T-cell (primary cell): ENCODE measurements around the gene UGT2B17. TPM values are rescaled to one million over a fixed set of nuclear protein-coding genes. Genes with fewer than 3 reads are reported as not detected.
"Not testable (repeated sequence)": the region's sequence is repeated elsewhere in the genome, so short reads cannot be mapped to it uniquely, and the experiment has no call there.

Experiments
- ATAC-seq, 4 experiments: fragments of 200-7000 bp in 3 of 4; fragments of 150-1000 bp in 1 of 4; cut with Tn5 transposase; replicated peaks in 1 of 4; 1 replicate in 3 of 4; 2 replicates in 1 of 4; pipeline ENCODE4 v1.10.0; 2021; ENCODE audit warnings: moderate library complexity in 3 of 4, mild to moderate bottlenecking in 2 of 4, moderate number of reproducible peaks in 1 of 4
- CTCF ChIA-PET, 2 donors: fragments of 300-600 bp; sonication (Branson Sonifier 250); formaldehyde crosslinking; loops; one replicate each; lab custom pipeline; 2022; ENCODE audit warnings: antibody characterized with exemption in 2 of 2; lab: Charles Lee
- POLR2A ChIA-PET, 2 donors: fragments of 300-600 bp; sonication (Branson Sonifier 250); formaldehyde crosslinking; loops; one replicate each; lab custom pipeline; 2022; ENCODE audit warnings: antibody characterized with exemption in 2 of 2; lab: Charles Lee
- DNase-seq, 35 experiments: peaks; one replicate each; pipeline versions ENCODE4 v3.0.0 to v3.0.0-alpha.2; 2013 to 2023
- H3K27ac ChIP-seq: one replicate; pipeline ENCODE4 v1.5.1; 2013; ENCODE audit warnings: low read length
- H3K27me3 ChIP-seq, 2 experiments: replicated peaks in 1 of 2; 1 replicate in 1 of 2; 2 replicates in 1 of 2; pipeline versions ENCODE4 v1.6.1 to v1.7.0; 2013; ENCODE audit warnings: low read length in 1 of 2, mixed read lengths in 1 of 2; ENCODE audit not compliant: control insufficient read depth in 2 of 2, insufficient read depth in 2 of 2; ENCODE audit errors: extremely low read depth in 1 of 2
- H3K36me3 ChIP-seq, 2 donors: 1 replicate in 1 of 2; 2 replicates in 1 of 2; pipeline versions ENCODE4 v1.6.1 to v1.7.0; 2013; ENCODE audit warnings: low read length in 1 of 2; ENCODE audit not compliant: control insufficient read depth in 2 of 2, insufficient read depth in 1 of 2; ENCODE audit errors: extremely low read depth in 1 of 2
- H3K4me1 ChIP-seq, 2 experiments: 1 replicate in 1 of 2; 2 replicates in 1 of 2; pipeline versions ENCODE4 v1.6.1 to v1.7.0; 2013; ENCODE audit warnings: low read length in 2 of 2, mixed read lengths in 1 of 2; ENCODE audit not compliant: insufficient read depth in 2 of 2, control insufficient read depth in 1 of 2; ENCODE audit errors: extremely low read depth in 1 of 2
- H3K4me3 ChIP-seq, 2 donors: 1 replicate in 1 of 2; 2 replicates in 1 of 2; pipeline versions ENCODE4 v1.5.1 to v1.7.0; 2013; ENCODE audit warnings: mild to moderate bottlenecking in 2 of 2, low read length in 1 of 2, moderate library complexity in 1 of 2; ENCODE audit not compliant: control insufficient read depth in 1 of 2; ENCODE audit errors: extremely low read depth in 1 of 2
- H3K9me3 ChIP-seq: 2 replicates; pipeline ENCODE4 v1.7.0; 2013
- H3K27ac Mint-ChIP-seq, 2 donors: one replicate each; pipeline ENCODE4 v1.8.0; 2020 to 2021; ENCODE audit warnings: mild to moderate bottlenecking in 2 of 2, mixed read lengths in 2 of 2
- H3K27me3 Mint-ChIP-seq, 2 donors: one replicate each; pipeline ENCODE4 v1.8.0; 2021 to 2022; ENCODE audit warnings: mixed read lengths in 2 of 2
- H3K36me3 Mint-ChIP-seq: one replicate; pipeline ENCODE4 v1.8.0; 2021; ENCODE audit warnings: mixed read lengths
- H3K4me1 Mint-ChIP-seq, 3 donors: one replicate each; pipeline ENCODE4 v1.8.0; 2020 to 2022; ENCODE audit warnings: mixed read lengths in 3 of 3, mild to moderate bottlenecking in 1 of 3
- H3K4me3 Mint-ChIP-seq, 3 donors: one replicate each; pipeline ENCODE4 v1.8.0; 2020 to 2022; ENCODE audit warnings: mild to moderate bottlenecking in 3 of 3, mixed read lengths in 3 of 3, moderate library complexity in 3 of 3
- H3K9me3 Mint-ChIP-seq, 3 donors: one replicate each; pipeline ENCODE4 v1.8.0; 2020 to 2022; ENCODE audit warnings: mixed read lengths in 3 of 3
- WGBS: methylation state at CpG from one replicate; pipeline ENCODE4 v1.1.5; 2013; ENCODE audit warnings: missing lambda C conversion rate; ENCODE audit not compliant: insufficient coverage; 5-methylcytosine and 5-hydroxymethylcytosine counted together
- total RNA-seq, 35 experiments: library from RNA in 6 of 35; stranded (reverse) in 6 of 35; fragments of 120-200 nt in 1 of 35; gene quantifications; one replicate each; pipeline versions ENCODE4 v1.2.1 to v1.2.4 and lab custom pipeline; 2013 to 2026

The UGT2B17 gene
- total RNA-seq, 5 donors from 2014 or later (not counting 1 experiment from before 2014, with no cell fraction given): 0.18 to 0.35 TPM; not detected in 3

- ChIA-PET POLR2A (interaction anchor here in 1 of 2 donors (0.8 kb wide), 1 partner anchor 1266 kb away, joined by 3 read pairs; no protein-coding TSS in a partner anchor), CTCF (no interaction called here)
- Mint-ChIP-seq H3K4me1 (no peaks in the 10 kb centered on the region), H3K9me3 (no peaks in the 10 kb centered on the region), H3K4me3 (no peak overlapping the region), H3K27ac (no peak overlapping the region), H3K36me3 (no peaks in the 10 kb centered on the region), H3K27me3 (no peaks in the 10 kb centered on the region)
- Histone ChIP-seq H3K27me3 (no peaks in the 10 kb centered on the region), H3K4me3 (no peak overlapping the region), H3K4me1 (no peaks in the 10 kb centered on the region), H3K9me3 (no peaks in the 10 kb centered on the region), H3K27ac (no peak overlapping the region), H3K36me3 (no peaks in the 10 kb centered on the region)
- DNase-seq (no peak), ATAC-seq (no peak)
- WGBS: 86% methylated on average over 4 of the region's 4 CpGs
Measured at GRCh38 chr4:68570122-68570507, 6.0 kb downstream of the UGT2B17 start.

DNA sequence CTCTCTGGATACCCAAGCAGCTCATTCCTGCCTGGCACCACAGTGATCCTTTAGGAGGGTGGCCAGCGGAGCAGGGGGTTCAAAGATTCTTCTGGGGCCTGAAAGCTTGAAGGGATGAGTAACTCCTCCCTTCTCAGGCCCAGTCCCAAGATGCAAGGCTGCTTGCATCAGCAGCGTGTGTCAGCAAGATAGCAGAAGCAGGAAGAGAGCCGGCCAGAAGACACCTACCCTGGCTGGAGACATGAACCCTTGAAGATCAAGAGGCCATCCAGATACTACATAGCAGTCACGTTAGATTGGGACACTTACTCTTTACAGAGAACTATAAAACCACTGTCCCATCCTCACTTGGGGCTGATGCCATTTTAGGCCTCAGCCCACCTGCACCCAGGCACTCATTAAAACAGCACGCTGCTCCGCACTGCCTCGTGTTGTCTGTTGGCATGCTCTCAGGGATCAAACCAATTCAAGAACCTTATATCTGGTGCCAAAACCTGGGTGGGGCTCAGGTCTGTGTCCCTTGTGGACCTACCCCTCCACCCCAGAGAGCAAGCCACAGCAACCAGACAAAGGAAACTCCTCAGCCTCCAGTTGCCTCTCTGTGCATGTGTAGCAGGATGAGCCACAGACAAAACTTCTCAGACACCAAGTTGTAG lies 6.5 kb downstream of the UGT2B17 start:
- DNase-seq: no peak
- Histone ChIP-seq H3K4me3 (no peak overlapping the region), H3K27me3 (no peaks in the 10 kb centered on the region), H3K27ac (no peak overlapping the region), H3K4me1 (no peaks in the 10 kb centered on the region), H3K36me3 (no peaks in the 10 kb centered on the region), H3K9me3 (no peaks in the 10 kb centered on the region)
- no peak overlapping the region for H3K4me3 Mint-ChIP-seq
- no peaks in the 10 kb centered on the region for H3K36me3 Mint-ChIP-seq
- no peak overlapping the region for H3K27ac Mint-ChIP-seq
- H3K4me1 Mint-ChIP-seq: no peaks in the 10 kb centered on the region
- H3K9me3 Mint-ChIP-seq: no peaks in the 10 kb centered on the region
- ATAC-seq: no peak
- CTCF ChIA-PET: no interaction called here
- 76% methylated on average over 6 of the region's 7 CpGs for WGBS
- H3K27me3 Mint-ChIP-seq: no peaks in the 10 kb centered on the region
- POLR2A ChIA-PET: interaction anchor here in 1 of 2 donors (0.8 kb wide), 1 partner anchor 1266 kb away, joined by 3 read pairs; no protein-coding TSS in a partner anchor

DNA sequence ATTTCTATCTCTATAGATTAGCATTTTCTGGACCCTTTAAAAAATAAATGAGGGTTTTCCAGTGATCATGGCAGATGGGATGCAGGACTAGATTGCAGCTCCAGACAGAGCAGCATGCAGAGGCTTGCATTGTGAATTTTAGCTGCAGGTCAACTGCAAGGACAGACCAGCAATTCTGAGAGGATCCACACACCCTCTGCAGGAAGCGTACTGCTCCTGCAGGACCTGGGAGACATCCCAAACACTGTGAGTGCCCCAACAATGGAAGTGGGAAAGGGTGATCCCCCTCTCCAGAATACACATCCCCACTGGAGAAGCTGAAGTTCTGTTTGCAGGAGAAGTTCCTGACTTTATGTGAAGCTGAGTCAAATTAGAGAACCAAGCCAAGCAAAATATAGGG lies 7.1 kb downstream of the UGT2B17 start:
- no CpG with 5 or more reads among the region's 1 CpG for WGBS
- H3K27ac Mint-ChIP-seq, H3K4me1 Mint-ChIP-seq, H3K27me3 ChIP-seq, H3K9me3 Mint-ChIP-seq, CTCF ChIA-PET, H3K4me3 Mint-ChIP-seq, H3K4me1 ChIP-seq, POLR2A ChIA-PET, H3K9me3 ChIP-seq, ATAC-seq, H3K36me3 Mint-ChIP-seq, H3K27me3 Mint-ChIP-seq, DNase-seq, H3K27ac ChIP-seq, H3K36me3 ChIP-seq, H3K4me3 ChIP-seq: not testable (repeated sequence)

DNA sequence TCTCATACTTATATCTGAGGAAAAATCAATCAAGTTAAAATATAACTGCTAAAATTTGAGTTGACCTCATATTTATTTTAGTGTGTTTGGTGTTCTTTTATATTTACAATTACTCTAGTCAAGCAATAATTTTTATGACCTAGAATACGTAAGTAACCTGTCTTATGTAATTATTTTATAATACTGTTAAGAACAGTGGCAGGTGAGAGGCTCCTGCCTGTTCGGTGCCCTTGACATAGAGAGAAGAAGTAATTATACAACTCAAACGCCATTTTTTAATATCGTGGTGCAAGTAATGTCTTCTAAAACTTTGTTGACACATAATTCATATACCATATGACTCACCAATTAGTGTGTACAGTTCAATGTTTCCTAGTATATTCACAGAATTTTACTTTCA lies 7.6 kb downstream of the UGT2B17 start:
- H3K27me3 Mint-ChIP-seq, H3K4me3 Mint-ChIP-seq, CTCF ChIA-PET, H3K27ac ChIP-seq, H3K36me3 ChIP-seq, H3K36me3 Mint-ChIP-seq, ATAC-seq, H3K4me3 ChIP-seq, H3K9me3 Mint-ChIP-seq, POLR2A ChIA-PET, H3K27me3 ChIP-seq, H3K4me1 ChIP-seq, DNase-seq, H3K9me3 ChIP-seq, H3K27ac Mint-ChIP-seq, H3K4me1 Mint-ChIP-seq: not testable (repeated sequence)
- WGBS: no CpG with 5 or more reads among the region's 4 CpGs

- H3K27me3 Mint-ChIP-seq, H3K4me3 Mint-ChIP-seq, POLR2A ChIA-PET, H3K4me1 ChIP-seq, ATAC-seq, H3K36me3 Mint-ChIP-seq, DNase-seq, H3K36me3 ChIP-seq, H3K4me1 Mint-ChIP-seq, H3K9me3 ChIP-seq, H3K27ac Mint-ChIP-seq, H3K9me3 Mint-ChIP-seq, H3K4me3 ChIP-seq, CTCF ChIA-PET, H3K27me3 ChIP-seq, H3K27ac ChIP-seq: not testable (repeated sequence)
- WGBS: no CpG with 5 or more reads among the region's 1 CpG
Measured at GRCh38 chr4:68566364-68566763, 9.8 kb downstream of the UGT2B17 start.

GRCh38 chr4:68565082-68565481 lies 11.0 kb downstream of the UGT2B17 start:
- H3K27ac Mint-ChIP-seq, CTCF ChIA-PET, H3K9me3 Mint-ChIP-seq, H3K9me3 ChIP-seq, H3K4me1 ChIP-seq, H3K4me1 Mint-ChIP-seq, H3K36me3 Mint-ChIP-seq, H3K36me3 ChIP-seq, H3K27me3 Mint-ChIP-seq, DNase-seq, H3K27ac ChIP-seq, H3K27me3 ChIP-seq, POLR2A ChIA-PET, H3K4me3 ChIP-seq, ATAC-seq, H3K4me3 Mint-ChIP-seq: not testable (repeated sequence)
- no CpG with 5 or more reads among the region's 1 CpG for WGBS
